H1 (cell line): ENCODE data around the gene TAF8. TPM values are rescaled to one million over a fixed set of nuclear protein-coding genes. Genes with fewer than 3 reads are reported as not detected.

Experiments
- CTCF ChIA-PET: fragments of 300-600 bp; sonication (Branson Sonifier 250); formaldehyde crosslinking; loops from one replicate; lab custom pipeline; 2021; ENCODE audit not compliant: partially characterized antibody; lab: Charles Lee
- POLR2A ChIA-PET: fragments of 300-600 bp; sonication (Branson Sonifier 250); formaldehyde crosslinking; loops from one replicate; lab custom pipeline; 2021; ENCODE audit warnings: inconsistent platforms; ENCODE audit not compliant: partially characterized antibody; lab: Charles Lee
- DNase-seq, 2 experiments: peaks; one replicate each; pipeline versions ENCODE4 v3.0.0 to v3.0.0-alpha.2; 2010 to 2022; ENCODE audit warnings: low spot score in 2 of 2, low read depth in 1 of 2, mixed read lengths in 1 of 2
- FAIRE-seq: peaks from 2 replicates; lab custom pipeline; 2011; peaks lifted over from hg19 to GRCh38; lab: Jason Lieb, UNC
- H2AFZ ChIP-seq: 2 replicates; pipeline ENCODE4 v1.8.1; 2012; ENCODE audit warnings: low read length, inconsistent platforms
- H2AK5ac ChIP-seq: 2 replicates; pipeline ENCODE4 v1.6.1; 2013; ENCODE audit warnings: low read depth, low read length
- H2BK120ac ChIP-seq: replicated peaks from 2 replicates; pipeline ENCODE3; 2013; ENCODE audit warnings: low read depth, low read length, inconsistent platforms
- H2BK12ac ChIP-seq: 2 replicates; pipeline ENCODE4 v1.6.1; 2013; ENCODE audit warnings: low read depth, low read length
- H2BK15ac ChIP-seq: 2 replicates; pipeline ENCODE4 v1.6.1; 2013; ENCODE audit warnings: low read length
- H2BK20ac ChIP-seq: 2 replicates; pipeline ENCODE4 v1.6.1; 2013; ENCODE audit warnings: low read length
- H2BK5ac ChIP-seq: 2 replicates; pipeline ENCODE4 v1.6.1; 2013; ENCODE audit warnings: low read depth, low read length
- H3K14ac ChIP-seq: 2 replicates; pipeline ENCODE4 v1.6.1; 2013; ENCODE audit warnings: inconsistent platforms; ENCODE audit not compliant: insufficient read length
- H3K18ac ChIP-seq: 2 replicates; pipeline ENCODE4 v1.6.1; 2013; ENCODE audit warnings: low read length; ENCODE audit errors: extremely low read depth
- H3K23ac ChIP-seq: 2 replicates; pipeline ENCODE4 v1.6.1; 2013; ENCODE audit warnings: inconsistent platforms; ENCODE audit not compliant: insufficient read length
- H3K23me2 ChIP-seq: 2 replicates; pipeline ENCODE4 v1.6.1; 2013; ENCODE audit warnings: low read depth, low read length
- H3K27ac ChIP-seq: 2 replicates; pipeline ENCODE4 v1.6.1; 2011; ENCODE audit warnings: low read depth, low read length, inconsistent platforms
- H3K27me3 ChIP-seq, 4 experiments: replicated peaks in 1 of 4; 1 replicate in 1 of 4; 2 replicates in 3 of 4; pipeline versions ENCODE4 v1.6.1 to v1.8.1; 2011 to 2013; ENCODE audit warnings: low read length in 3 of 4, mild to moderate bottlenecking in 3 of 4, inconsistent platforms in 2 of 4, mixed read lengths in 2 of 4, moderate library complexity in 1 of 4; ENCODE audit not compliant: control insufficient read depth in 3 of 4, insufficient read depth in 3 of 4; ENCODE audit errors: extremely low read depth in 1 of 4
- H3K36me3 ChIP-seq, 4 experiments: 2 replicates each; pipeline versions ENCODE4 v1.6.1 to v1.8.1; 2011 to 2013; ENCODE audit warnings: mild to moderate bottlenecking in 4 of 4, low read length in 3 of 4, moderate library complexity in 2 of 4, control low read depth in 1 of 4, inconsistent platforms in 1 of 4; ENCODE audit not compliant: insufficient read depth in 4 of 4, control insufficient read depth in 2 of 4
- H3K4ac ChIP-seq: replicated peaks from 2 replicates; pipeline ENCODE3; 2013; ENCODE audit warnings: low read length, low read depth, mixed read lengths, inconsistent platforms; ENCODE audit not compliant: insufficient read length
- H3K4me1 ChIP-seq, 4 experiments: replicated peaks in 1 of 4; 1 replicate in 1 of 4; 2 replicates in 3 of 4; pipeline versions ENCODE4 v1.6.1 to v1.8.1; 2011 to 2013; ENCODE audit warnings: low read length in 3 of 4, inconsistent platforms in 2 of 4, mixed read lengths in 1 of 4; ENCODE audit not compliant: insufficient read depth in 4 of 4, control insufficient read depth in 3 of 4
- H3K4me2 ChIP-seq, 2 experiments: 2 replicates each; pipeline versions ENCODE4 v1.6.1 to v1.8.1; 2011 to 2013; ENCODE audit warnings: low read depth in 2 of 2, low read length in 2 of 2, control low read depth in 1 of 2, inconsistent platforms in 1 of 2, mild to moderate bottlenecking in 1 of 2; ENCODE audit not compliant: insufficient read depth in 1 of 2
- H3K4me3 ChIP-seq, 4 experiments: fragments of 200-600, 300-600 bp in 1 of 4; sonication (generic), shearing (Covaris generic), sonication (Bioruptor Twin) in 1 of 4; 2 replicates each; pipeline versions ENCODE4 v1.5.1 to v1.8.1; 2011 to 2016; ENCODE audit warnings: low read length in 4 of 4, low read depth in 3 of 4, control low read depth in 2 of 4, inconsistent platforms in 2 of 4, mild to moderate bottlenecking in 2 of 4, mixed read lengths in 1 of 4, moderate library complexity in 1 of 4; ENCODE audit not compliant: insufficient read depth in 2 of 4; ENCODE audit errors: extremely low read depth in 1 of 4
- H3K56ac ChIP-seq: replicated peaks from 2 replicates; pipeline ENCODE3; 2013; ENCODE audit warnings: low read depth, mild to moderate bottlenecking, mixed read lengths, low read length, inconsistent platforms; ENCODE audit not compliant: insufficient read length
- H3K79me1 ChIP-seq: 2 replicates; pipeline ENCODE4 v1.6.1; 2013; ENCODE audit warnings: low read depth, low read length, control low read depth
- H3K79me2 ChIP-seq, 2 experiments: 2 replicates each; pipeline versions ENCODE4 v1.6.1 to v1.8.1; 2012 to 2013; ENCODE audit warnings: low read length in 2 of 2, mild to moderate bottlenecking in 2 of 2, inconsistent platforms in 1 of 2; ENCODE audit not compliant: insufficient read depth in 2 of 2, control insufficient read depth in 1 of 2
- H3K9ac ChIP-seq, 4 experiments: replicated peaks in 1 of 4; 1 replicate in 1 of 4; 2 replicates in 3 of 4; pipeline versions ENCODE4 v1.6.1 to v1.8.1; 2011 to 2013; ENCODE audit warnings: low read depth in 3 of 4, low read length in 3 of 4, control low read depth in 2 of 4, mild to moderate bottlenecking in 2 of 4, moderate library complexity in 2 of 4, inconsistent platforms in 1 of 4; ENCODE audit errors: extremely low read depth in 1 of 4
- H3K9me3 ChIP-seq, 2 experiments: 2 replicates each; pipeline versions ENCODE4 v1.6.1 to v1.8.1; 2012 to 2013; ENCODE audit warnings: mild to moderate bottlenecking in 2 of 2, moderate library complexity in 2 of 2, control low read depth in 1 of 2, inconsistent platforms in 1 of 2, low read depth in 1 of 2, low read length in 1 of 2, mixed read lengths in 1 of 2; ENCODE audit not compliant: insufficient read depth in 2 of 2
- H4K20me1 ChIP-seq, 2 experiments: replicated peaks in 1 of 2; 2 replicates each; pipeline versions ENCODE3 to v1.8.1; 2011 to 2013; ENCODE audit warnings: inconsistent platforms in 2 of 2, low read length in 2 of 2, mild to moderate bottlenecking in 1 of 2; ENCODE audit not compliant: insufficient read depth in 2 of 2, control insufficient read depth in 1 of 2
- H4K5ac ChIP-seq: 2 replicates; pipeline ENCODE4 v1.6.1; 2013; ENCODE audit warnings: low read length, low read depth, mixed read lengths, inconsistent platforms; ENCODE audit not compliant: insufficient read length
- H4K8ac ChIP-seq: 2 replicates; pipeline ENCODE4 v1.8.0; 2013; ENCODE audit warnings: mild to moderate bottlenecking, moderate library complexity, low read length, inconsistent platforms; ENCODE audit not compliant: insufficient read depth; ENCODE audit errors: extremely low read depth
- H4K91ac ChIP-seq: replicated peaks from 2 replicates; pipeline ENCODE3; 2013; ENCODE audit warnings: low read length, mixed read lengths, inconsistent platforms; ENCODE audit not compliant: insufficient read length
- ATF3 ChIP-seq: IDR thresholded peaks from 2 replicates; pipeline ENCODE4 v1.6.1; 2011; ENCODE audit warnings: low read depth, mild to moderate bottlenecking, low read length; ENCODE audit not compliant: insufficient read depth
- E2F6 ChIP-seq: IDR thresholded peaks from 2 replicates; pipeline ENCODE4 v1.6.1; 2012; ENCODE audit warnings: inconsistent platforms
- JUND ChIP-seq: IDR thresholded peaks from 2 replicates; pipeline ENCODE4 v1.6.1; 2011; ENCODE audit warnings: mild to moderate bottlenecking, improper control_type of control experiment, low read length
- MAX ChIP-seq: IDR thresholded peaks from 2 replicates; pipeline ENCODE4 v1.6.1; 2012; ENCODE audit warnings: inconsistent platforms
- TEAD4 ChIP-seq: IDR thresholded peaks from 2 replicates; pipeline ENCODE4 v1.6.1; 2012; ENCODE audit warnings: low read depth, low read length, inconsistent platforms, mixed read lengths
- ZNF274 ChIP-seq: IDR thresholded peaks from 2 replicates; pipeline ENCODE4 v1.7.0; 2012; ENCODE audit warnings: low read length, borderline replicate concordance; ENCODE audit errors: extremely low read depth
- WGBS, 2 experiments: shearing (Covaris generic) in 1 of 2; methylation state at CpG; one replicate each; pipeline versions ENCODE4 v1.1.6 to v1.1.7; 2013 to 2015; ENCODE audit warnings: low lambda C conversion rate in 2 of 2, mixed read lengths in 2 of 2, inconsistent platforms in 1 of 2, low coverage in 1 of 2, missing lambda C conversion rate in 1 of 2; ENCODE audit not compliant: insufficient replicate concordance in 2 of 2, insufficient coverage in 1 of 2, insufficient read length in 1 of 2; ENCODE audit errors: extremely low coverage in 1 of 2, missing lambda C conversion rate in 1 of 2; 5-methylcytosine and 5-hydroxymethylcytosine counted together
- polyA plus RNA-seq, 7 experiments: library from polyadenylated mRNA; depleted of rRNA in 3 of 7; stranded (reverse) in 5 of 7; unstranded in 2 of 7; fragments of >200 nt in 5 of 7; fragments of 200-250 nt in 2 of 7; gene quantifications; 1 replicate in 5 of 7; 2 replicates in 1 of 7; 4 replicates in 1 of 7; pipeline versions ENCODE4 v1.2.1 to v1.2.3, GENCODE V29; 2011 to 2013; ENCODE audit warnings: missing spikeins in 2 of 7, mixed read lengths in 2 of 7
- total RNA-seq: library from RNA; stranded (reverse); fragmentation: NEBNext Ultra II Directional; extraction: Animal tissue kit (Norgen Biotek cat#: 25700); gene quantifications from 2 replicates; pipeline ENCODE4 v1.2.1, GENCODE V29; 2021

Gene TAF8
- total and polyA plus RNA-seq, 2 of the 8 experiments (the other 6 are each of a cell fraction or from before 2014, with no cell fraction given) = 32.2 to 34.0 TPM

GRCh38 chr6:42007286-42008137, 42.8 kb upstream of the TAF8 start:
- TF ChIP-seq JUND (no peak), ATF3 (no peak), MAX (no peak), E2F6 (no peak), ZNF274 (no peak), TEAD4 (no peak)
- Histone ChIP-seq H3K23ac (no peak overlapping the region), H3K56ac (no peak overlapping the region), H2BK120ac (no peak overlapping the region), H2BK5ac (no peak overlapping the region), H3K36me3 (no peaks in the 10 kb centered on the region), H2BK20ac (no peak overlapping the region), H4K8ac (no peak overlapping the region), H3K9ac (no peak overlapping the region), H2BK12ac (no peak overlapping the region), H3K9me3 (no peaks in the 10 kb centered on the region), H3K79me1 (no peaks in the 10 kb centered on the region), H3K18ac (no peak overlapping the region; the same call in 1 of the 2 replicates), H3K79me2 (no peaks in the 10 kb centered on the region), H3K4me1 (peaks cover 0 to 6% (median 3%) of the 10 kb centered on the region in 4 experiments; a peak in 5 of 7 replicates), H3K14ac (no peak overlapping the region), H3K27me3 (no peaks in the 10 kb centered on the region), H3K4me2 (no peak overlapping the region), H4K91ac (no peak overlapping the region), H2AK5ac (no peak overlapping the region), H3K27ac (no peak overlapping the region), H3K23me2 (no peaks in the 10 kb centered on the region), H3K4ac (no peak overlapping the region), H4K5ac (no peak overlapping the region), H2BK15ac (no peak overlapping the region), H3K4me3 (no peak overlapping the region), H4K20me1 (no peaks in the 10 kb centered on the region), H2AFZ (no peak overlapping the region)
- POLR2A ChIA-PET = interaction anchor here (1.2 to 3.3 kb wide), 2 partner anchors 21 to 68 kb away, joined by 3 to 10 read pairs; no protein-coding TSS in a partner anchor
- 83% methylated on average over 14 of the region's 15 CpGs; no CpG with 5 or more reads in 1 of the 2 experiments for WGBS, 2 experiments
- no peak for DNase-seq
- CTCF ChIA-PET = interaction anchor here (1.7 to 3.1 kb wide), 5 partner anchors 9 to 72 kb away, joined by 5 to 13 read pairs (median 7); partner anchors contain the start of gene CCND3
- no peak for FAIRE-seq
